Activated CD4-positive, alpha-beta T cell treated with anti-CD3 and anti-CD28 coated beads for 4 hours (primary cell): Measurements from ENCODE around the gene CEP112.
"Not testable (repeated sequence)": the region's sequence is repeated elsewhere in the genome, so short reads cannot be mapped to it uniquely, and the experiment has no call there.

ENCODE experiments used
- DNase-seq, 2 donors: peaks; one replicate each; pipeline ENCODE4 v3.0.0-alpha.2; 2020

Gene CEP112

DNA sequence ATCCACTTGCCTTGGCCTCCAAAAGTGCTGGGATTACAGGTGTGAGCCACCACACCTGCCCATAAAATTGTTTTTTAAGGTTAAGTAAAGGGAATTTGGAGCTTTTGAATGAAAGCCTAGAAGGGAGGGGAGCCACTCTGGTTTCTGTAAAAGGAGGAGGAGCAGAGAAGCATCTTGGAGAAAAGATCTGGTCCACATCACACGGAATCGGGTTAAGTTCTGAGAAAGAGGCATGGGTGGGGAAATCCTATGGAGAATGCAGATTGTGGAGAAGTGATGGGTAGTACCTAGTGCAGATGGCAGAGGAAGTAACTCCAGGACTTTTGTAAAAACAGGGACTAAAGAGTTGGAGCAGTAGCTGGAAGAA, 18.3 kb upstream of the CEP112 start:
- DNase-seq: no peak

DNA sequence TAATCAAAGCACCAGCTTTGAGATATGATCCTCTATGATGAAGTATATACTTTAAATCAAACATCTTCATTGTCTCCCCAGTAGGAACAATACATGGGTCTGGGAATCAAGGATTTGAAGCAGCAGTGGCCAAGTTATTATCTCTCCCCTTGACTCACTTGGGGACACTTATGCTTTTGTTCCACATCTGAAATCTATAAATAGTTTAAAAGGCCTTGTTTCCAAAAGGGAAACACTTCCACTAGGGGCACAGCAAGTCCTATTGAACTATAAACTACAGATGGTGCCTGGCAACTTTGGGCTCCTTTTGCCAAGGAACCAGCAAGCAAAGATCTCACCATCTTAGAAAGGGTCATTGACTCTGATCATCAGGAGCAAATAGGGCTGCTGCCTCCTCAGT, 16.0 kb upstream of the CEP112 start:
- DNase-seq: no peak

DNA sequence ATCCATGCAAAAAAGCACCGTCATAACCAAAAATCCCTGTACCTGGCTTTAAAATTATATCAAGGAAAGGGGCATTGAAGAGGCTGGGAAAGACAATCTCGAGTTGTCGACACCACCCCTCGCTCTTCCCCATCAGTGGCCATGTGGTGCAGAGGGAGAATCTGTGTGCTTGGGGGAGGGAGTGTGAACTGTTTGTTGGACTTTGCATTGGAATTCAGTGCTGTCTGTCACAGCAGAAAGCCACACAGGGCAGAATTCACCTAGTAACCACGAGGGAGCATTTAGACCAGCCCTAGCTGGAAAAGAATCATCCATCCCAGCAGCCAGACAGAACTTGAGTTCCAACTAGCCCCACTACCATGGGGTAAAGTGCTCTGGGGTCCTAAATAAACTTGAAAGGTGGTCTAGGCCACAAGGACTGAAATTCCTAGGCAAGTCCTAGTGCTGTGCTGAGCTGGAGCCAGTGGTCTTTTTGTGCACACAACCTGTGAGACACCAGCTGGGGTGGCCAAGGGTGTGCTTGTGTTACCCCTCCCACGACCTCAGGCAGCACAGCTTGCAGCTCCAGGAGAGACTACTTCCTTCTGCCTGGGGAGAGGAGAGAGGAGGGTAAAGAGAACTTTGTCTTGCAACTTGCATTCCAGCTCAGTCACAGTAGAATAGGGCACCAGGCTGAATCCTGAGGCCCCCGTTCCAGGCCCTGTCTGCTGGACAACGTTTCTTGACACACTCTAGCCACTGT, 11.5 kb upstream of the CEP112 start:
- DNase-seq: no peak

DNA sequence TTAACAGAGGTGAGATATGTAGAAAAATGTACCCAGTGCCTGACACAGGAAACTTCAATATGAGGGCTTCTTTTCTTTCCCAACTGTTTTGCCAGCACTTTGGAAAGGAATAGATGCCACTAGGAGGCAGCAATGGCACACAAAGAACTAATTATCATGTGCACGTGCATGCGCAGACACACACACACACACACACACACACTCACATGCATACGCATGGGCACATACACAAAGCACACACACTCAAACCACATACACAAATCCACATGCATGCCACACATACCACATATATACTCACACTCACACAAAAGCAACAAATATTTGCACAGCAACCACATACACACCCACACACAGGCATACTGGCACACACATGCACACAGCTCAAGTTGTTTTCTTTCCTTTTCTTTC, 8.8 kb upstream of the CEP112 start:
- peak; percentile 40 to 41 for DNase-seq

DNA sequence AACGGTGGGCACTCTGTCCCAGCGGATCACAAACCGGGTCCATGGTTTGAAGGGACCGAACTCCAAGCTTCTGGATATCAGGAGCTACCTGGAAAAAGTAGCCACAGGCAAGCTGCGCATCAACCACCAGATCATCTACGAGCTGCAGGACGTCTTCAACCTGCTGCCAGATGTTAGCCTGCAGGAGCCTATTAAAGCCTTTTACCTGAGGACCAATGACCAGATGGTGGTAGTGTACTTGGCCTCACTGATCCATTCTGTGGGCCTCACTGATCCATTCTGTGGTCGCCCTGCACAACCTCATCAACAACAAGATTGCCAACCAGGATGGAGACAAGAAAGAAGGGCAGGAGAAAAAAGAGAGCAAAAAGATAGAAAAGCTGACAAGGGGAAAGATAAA, 6.3 kb upstream of the CEP112 start:
- DNase-seq: no peak

DNA sequence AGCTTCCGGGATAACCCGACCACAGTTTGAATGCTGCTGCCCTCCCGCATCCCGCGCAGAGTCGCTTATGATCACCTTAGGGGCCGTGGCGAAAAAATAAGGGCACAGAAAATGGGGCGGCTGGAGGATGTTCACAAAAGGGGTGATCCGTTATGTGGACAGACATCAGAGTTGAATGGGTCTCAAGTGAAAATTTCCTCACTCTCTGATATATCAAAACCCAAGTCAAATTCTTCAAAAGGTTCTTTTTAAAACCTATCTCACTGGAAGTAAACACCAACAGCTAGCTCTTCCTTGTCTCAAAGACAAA, 400 bp upstream of the CEP112 start:
- DNase-seq: no peak

DNA sequence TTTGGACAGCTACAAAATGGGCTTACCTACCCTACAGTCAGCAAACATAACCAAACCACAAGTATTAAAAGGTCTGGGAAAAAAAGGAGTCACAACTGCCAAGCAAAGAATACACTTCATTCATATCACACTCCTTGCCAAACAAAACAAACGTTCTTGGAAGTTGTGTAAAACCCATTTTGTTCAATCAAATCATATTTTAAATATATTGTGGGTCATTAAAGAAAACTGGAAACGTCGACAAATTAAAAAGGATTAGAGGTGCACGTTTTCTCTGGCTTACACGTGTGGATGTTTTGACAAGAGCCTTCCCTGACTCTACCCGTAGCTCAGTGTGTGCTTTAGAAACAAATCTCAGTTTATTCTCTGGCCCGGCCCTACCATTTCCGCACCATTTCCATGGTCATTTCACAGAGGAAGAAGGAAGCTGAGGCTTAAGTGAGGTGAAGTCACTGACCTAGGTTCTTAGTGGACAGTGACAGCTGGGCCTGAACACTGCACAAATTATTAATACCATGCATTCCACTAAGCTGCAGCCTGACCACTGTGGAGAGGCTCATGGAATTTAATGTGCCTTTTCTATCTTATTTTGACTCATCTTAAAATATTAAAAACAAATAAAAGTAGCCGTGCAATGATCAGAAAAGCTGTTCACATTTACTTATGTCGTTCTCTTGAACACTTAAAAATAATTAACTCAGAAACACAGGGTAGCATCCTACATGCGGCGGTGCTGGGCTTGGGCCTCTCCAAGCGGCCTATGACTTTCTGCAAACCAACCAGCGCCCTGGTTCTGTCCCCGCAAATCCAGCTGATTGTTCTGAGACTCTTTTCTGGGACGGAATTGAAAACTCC, 968 bp downstream of the CEP112 start:
- no peak for DNase-seq

DNA sequence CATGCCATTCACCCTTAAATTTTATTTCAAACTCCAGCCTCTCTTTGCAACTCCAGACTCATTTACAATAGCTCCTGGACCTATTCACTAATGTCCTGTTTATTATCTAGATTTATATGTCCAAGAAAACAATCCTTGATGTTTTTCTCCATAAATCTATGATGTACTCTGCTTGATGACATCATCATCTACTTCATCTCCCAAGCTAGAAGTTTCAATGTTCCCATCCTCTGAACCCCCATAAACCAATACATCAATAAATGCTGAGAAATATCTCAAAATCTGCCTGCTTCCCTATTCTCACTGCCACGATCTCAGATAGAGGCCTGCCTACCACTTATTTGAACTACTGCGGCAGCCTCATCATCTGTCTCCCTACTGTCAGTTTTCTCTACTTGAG, 4.2 kb downstream of the CEP112 start:
- DNase-seq: no peak

DNA sequence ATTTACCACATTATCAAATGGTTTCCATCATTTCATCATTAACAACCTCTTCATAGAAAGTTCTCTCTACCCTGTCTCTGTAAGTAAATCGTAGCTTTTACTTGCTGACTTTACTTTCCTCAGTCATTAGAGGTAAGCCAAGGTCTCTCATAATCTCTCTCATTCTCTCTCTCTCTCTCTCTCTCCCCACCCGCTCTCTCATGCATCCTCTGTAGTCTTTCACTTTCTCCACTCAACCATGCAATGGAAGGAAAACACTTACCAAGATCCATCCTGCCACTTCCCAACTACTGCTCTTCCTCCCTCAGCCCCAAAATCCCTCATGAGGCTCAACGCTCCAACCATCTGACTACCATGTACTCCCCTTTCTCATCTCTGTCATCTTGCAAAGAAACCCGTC, 6.1 kb downstream of the CEP112 start:
- DNase-seq: no peak

DNA sequence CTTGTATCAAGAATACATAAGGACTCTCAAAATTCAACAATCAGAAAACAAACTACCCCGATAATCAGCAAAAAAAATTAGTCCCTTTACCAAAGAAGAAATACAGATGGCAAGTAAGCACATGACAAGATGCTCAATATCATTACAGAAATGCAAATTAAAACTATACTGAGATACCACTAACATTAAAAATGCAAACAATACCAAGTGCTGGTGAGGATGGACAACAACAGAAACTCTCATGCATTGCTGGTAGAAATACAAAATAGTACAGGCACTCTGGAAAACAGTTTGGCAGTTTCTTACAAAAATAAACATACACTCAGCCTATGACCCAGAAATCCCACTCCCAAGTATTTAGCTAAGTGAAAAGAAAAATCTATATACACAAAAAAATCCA, 7.5 kb downstream of the CEP112 start:
- no peak for DNase-seq

DNA sequence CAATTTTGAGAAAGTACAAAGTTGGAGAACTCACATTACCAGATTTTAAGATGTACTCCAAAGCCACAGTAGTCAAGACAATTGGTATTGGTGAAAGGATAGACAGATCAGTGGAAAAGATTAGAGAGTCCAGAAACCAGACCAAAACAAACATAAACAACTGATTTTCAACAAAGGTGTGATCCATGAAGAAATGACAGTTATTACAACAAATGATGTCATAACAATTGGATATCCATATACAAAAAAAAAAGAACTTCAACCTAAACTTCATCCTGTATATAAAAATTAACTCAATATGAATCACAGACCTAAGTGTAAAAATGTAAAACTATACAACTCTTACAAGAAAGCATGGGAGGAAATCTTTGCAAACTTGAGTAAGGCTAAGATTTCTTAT, 8.4 kb downstream of the CEP112 start:
- DNase-seq: no peak

DNA sequence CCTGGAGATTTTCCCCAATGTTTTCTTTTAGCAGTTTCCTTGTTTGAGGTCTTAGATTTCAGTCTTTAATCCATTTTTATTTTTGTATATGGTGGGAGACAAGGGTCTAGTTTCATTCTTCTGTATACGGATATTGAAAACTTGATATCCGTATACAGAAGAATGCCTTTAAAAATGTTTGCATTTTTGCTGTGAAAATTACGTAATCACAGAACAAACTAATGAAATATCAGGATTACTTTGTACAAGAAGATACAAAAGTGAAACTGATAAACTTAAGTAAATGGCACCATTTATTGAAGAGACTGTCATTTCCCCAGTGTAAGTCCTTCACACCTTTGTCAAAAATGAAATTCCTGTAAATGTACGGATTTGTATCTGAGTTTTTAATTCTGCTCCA, 13.3 kb downstream of the CEP112 start:
- DNase-seq: no peak

DNA sequence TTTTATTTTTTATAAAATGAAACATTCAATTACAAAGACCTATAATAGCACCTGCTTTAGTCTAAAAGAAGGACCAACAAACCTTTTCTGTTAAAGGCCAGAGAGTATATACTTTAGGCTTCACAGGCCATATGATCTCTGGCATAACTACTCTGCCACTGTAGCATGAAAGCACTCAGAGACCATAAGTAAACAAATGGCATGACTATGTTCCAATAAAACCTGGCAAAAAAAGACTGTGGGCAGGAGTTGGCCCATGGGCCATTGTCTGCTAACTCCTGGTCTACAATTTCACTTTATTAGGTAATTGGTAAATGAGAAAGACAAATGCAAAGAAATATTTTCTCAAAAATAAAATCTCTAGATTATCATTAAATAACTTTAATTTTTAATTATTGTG, 14.9 kb downstream of the CEP112 start:
- no peak for DNase-seq

DNA sequence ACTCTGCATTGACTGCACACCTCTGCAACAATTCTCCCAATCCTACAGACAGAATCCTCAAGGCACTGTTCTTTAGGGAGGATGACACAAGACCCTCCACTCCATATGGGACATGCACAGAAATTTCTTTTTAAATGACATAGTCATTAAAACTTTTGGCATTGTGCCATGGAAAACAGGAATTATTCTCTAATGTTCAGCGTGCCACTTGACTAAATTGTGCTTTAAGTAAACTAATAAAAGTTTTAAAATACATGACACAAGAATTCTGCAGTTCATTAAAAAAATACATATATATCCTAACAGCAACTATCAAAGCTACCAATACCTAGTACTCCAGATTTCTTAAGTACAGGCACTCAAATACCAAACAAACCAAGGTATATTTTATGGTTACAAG, 16.0 kb downstream of the CEP112 start:
- no peak for DNase-seq

DNA sequence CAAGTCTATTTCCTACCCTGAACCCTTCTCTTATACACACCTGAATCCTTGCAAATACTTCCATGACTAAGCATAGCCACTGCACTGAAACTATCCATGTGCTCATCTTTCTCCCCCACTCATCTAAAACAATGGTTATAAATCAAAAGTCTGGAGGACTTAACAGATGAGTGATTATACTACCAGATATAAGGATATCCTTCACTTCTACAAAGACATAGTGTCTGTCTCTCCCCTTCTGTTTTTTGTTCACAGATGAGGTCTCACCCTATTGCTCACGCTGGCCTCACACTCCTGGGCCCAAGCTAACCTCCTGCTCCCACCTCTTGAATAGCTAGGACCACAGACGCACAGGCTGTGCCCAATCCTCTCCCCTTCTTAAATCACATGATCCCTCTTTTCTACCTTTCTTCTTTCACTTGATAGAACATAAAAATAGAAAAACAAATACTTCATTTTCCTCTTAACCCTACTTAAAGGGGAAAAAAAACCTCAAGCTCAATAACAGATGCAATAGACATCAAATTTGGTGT, 19.2 kb downstream of the CEP112 start:
- no peak for DNase-seq

DNA sequence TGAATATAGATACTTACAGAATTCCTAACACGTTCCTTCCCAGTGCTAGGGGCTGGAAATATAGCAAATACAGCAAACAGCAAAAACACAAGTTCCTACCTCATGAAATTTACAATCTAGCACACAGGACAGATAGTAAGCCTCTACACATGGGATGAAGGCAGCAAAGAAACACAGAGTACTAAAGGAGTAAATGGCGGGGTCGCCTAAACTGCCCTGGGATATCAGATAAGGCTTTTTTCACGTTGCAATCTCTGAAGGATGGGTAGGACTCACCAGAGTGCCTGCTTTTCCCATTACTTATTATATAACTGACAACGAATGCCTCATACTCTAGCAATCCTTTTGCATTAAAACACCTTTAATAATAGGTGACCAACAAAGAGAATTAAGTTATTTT, 19.8 kb downstream of the CEP112 start:
- DNase-seq: no peak

DNA sequence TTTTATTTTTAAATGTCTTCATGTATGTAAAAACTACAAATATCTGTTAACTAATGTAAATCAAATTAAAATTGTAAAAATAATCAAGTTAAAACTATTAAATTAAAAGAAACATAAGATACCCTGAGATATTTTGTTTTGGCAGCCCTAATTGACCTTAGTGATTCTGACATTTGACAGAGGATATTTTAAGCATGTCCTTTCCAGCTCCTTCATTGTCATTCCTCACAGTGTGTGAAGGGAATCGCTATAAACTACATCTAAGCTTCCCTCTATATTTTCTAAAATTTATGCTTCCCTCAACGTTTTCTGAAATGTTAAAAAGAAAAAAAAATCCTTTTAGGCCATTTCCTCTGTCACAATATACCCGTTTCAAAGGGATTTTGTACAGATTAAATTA, 20.2 kb downstream of the CEP112 start:
- no peak for DNase-seq

DNA sequence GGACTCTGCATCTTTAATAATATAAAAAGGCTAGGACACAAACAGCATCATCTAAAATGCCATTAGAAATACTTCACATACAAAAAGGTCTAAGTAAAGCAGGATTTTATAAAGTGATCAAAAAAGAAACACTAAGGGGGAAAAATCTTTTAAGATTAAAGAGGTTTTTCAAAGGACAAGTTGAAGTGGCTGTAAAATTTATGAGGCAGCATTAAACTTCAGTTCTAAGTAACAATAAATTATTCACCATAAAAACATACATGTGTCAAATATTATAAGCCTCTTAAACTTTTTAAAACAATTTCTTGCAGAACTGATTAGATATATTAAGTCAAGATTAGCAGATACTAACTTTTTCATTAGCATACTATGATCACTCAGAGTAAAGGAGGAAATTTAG, 20.8 kb downstream of the CEP112 start:
- DNase-seq: no peak

DNA sequence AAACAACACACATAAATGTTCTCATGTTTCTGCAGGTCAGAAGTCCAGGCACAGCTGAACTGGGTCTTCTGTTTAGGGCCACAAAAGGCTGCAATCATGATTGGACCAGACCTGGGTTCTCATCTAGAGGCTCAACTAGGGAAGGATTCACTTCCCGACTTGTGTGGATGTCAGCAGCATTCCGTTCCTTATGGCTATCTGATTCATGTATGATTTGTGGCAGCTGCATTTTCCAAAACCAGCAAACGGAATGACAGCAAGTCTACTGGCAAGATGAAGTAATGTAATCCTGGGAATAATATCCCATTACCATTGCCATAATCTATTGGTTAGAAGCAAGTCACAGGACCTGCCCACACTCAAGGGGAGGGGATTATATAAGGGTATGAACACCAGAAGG, 22.1 kb downstream of the CEP112 start:
- DNase-seq: no peak

DNA sequence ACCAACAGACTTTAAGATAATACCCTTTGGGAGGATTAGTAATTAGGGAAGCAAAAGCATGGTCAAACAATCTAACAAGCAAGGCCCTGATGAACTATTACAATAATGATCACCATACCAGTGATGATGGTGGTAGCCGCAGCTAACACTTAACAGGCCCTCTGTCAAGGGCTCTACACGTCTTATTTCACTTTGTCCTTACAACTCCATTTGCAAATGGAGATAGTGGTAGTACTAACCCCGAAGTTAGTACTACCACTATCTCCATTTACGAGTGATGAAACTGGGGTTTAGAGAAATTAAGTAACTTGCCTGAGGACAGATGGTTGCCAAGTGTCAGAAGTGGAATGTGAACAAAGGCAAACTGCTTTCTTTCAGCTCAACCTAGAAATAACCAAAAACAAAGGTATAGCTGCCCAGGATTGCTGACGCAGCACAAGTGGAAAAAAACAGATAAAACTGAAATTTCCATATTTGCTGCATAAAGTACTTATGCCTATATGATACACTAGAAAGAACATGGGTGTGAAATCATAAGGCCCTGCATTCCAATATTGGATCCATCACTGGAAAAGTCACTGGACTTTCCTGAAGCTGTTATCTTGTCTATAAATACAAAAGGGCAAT, 24.6 kb downstream of the CEP112 start:
- no peak for DNase-seq

DNA sequence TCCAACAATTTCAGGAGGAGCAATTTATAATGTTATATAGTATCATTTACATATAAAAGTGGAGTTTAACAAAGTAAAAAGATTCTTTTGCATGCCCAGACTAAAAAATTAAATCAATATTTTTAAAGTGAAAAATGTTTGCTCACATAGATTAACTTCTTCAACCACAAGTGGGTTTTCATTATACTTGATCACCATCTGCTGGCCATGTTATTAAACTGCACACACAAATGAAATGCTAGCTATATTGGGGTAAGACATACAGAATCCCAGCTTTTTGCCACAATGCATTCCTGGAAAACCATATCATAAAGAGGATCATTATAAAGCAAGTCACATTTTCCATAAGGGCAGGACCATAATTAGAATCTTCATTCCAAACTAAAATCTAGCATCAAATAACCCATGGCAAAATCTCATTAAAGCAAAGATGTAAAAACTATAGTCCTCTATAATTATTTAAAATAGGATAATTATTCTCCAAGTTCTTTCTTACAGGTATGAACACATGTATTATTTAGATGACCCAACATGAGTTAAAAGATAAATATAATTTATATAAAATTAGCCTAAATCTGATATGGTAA, 26.3 kb downstream of the CEP112 start:
- peak in 1 of 2 donors; percentile 30 for DNase-seq

DNA sequence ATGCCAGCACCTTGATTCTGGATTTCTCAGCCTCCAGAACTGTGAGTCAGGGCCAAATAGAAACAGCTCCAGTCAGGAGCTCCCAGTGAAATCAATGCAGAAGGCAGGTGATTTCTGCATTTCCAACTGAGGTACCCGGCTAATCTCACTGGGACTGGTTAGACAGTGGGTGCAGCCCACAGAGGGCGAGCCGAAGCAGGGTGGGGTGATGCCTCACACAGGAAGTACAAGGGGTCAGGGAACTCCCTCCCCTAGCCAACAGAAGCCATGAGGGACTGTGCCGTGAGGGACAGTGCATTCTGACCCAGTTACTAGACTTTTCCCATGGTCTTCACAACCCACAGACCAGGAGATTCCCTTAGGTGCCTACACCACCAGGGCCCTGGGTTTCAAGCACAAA, 36.9 kb downstream of the CEP112 start:
- not testable (repeated sequence) for DNase-seq

DNA sequence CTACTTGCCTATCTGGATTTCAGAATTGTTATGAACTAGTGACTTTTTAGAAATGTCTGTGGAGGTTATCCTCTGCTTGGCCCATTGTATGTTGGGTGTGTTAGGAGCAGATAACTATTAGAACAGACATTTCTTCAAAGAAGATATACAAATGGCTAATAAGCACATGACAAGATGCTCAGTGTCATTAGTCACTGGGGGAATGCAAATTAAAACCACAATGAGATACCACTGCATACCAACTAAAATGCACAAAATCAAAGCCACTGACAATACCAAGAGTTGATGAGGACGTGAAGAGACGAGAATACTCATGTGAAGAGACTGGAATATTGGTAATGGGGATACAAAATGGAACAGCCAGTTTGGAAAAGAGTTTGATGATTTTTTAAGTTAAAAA, 39.2 kb downstream of the CEP112 start:
- no peak for DNase-seq

DNA sequence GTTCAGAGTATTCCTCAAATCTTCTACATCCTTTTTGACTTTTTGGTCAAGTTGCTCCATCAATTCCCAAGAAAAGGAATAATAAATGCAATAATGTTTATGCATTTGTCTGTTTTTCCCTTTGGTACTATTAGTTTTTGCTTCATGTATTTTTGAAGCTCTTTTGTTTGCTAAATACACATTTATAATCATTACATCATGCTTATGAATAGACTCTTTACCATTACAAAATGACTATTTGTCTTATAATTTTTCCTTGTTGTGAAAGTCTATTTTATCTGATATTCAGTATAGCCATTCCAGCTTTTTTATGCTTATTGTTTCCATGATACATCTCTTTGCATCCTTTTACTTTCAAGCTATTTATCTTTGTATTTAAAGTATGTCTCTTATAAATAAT, 41.2 kb downstream of the CEP112 start:
- no peak for DNase-seq
